HepG2 (cell line): ENCODE data around the gene TAS2R19. TPM values are rescaled to one million over a fixed set of nuclear protein-coding genes. Genes with fewer than 3 reads are reported as not detected.

Experiments used
- ATAC-seq: fragments of 200-7000 bp; cut with Tn5 transposase; 3 replicates; pipeline ENCODE4 v1.9.1; 2020; ENCODE audit warnings: mild to moderate bottlenecking, moderate library complexity
- BruUV-seq: library from RNA; stranded (reverse); fragments of 400-500 nt; replicated peaks from 2 replicates; lab custom pipeline; 2021; lab: Mats Ljungman, UMichigan
- CTCF ChIA-PET: fragments of 300-600 bp; formaldehyde crosslinking; extraction: SDS; loops from one replicate; lab custom pipeline; 2021; ENCODE audit warnings: low total read pairs, inconsistent platforms, low intra/inter-chr PET ratio; lab: Yijun Ruan, JAX
- POLR2A ChIA-PET: fragments of 350-600 bp; sonication (Branson Sonifier 250); formaldehyde crosslinking; loops from one replicate; lab custom pipeline; 2020; ENCODE audit warnings: antibody characterized with exemption, inconsistent platforms; lab: Yijun Ruan, JAX
- DNase-seq: peaks from one replicate; pipeline ENCODE4 v3.0.0-alpha.2; 2015; ENCODE audit warnings: low spot score
- FAIRE-seq: peaks from 3 replicates; lab custom pipeline; 2011; peaks lifted over from hg19 to GRCh38; lab: Jason Lieb, UNC
- H2AFZ ChIP-seq: one replicate; pipeline ENCODE4 v1.6.1; 2011; ENCODE audit warnings: low read length, inconsistent platforms
- H3K27ac ChIP-seq: fragments of 300-600 bp; 3 replicates; pipeline ENCODE4 v1.8.0; 2011; ENCODE audit warnings: mixed run types, mild to moderate bottlenecking, mixed read lengths, low read length, inconsistent platforms; ENCODE audit not compliant: insufficient read depth; ENCODE audit errors: extremely low read length
- H3K27me3 ChIP-seq, 2 experiments: fragments of 200-600 bp in 1 of 2; 2 replicates in 1 of 2; 3 replicates in 1 of 2; pipeline versions ENCODE4 v1.6.0 to v1.8.0; 2011; ENCODE audit warnings: low read length in 2 of 2, mild to moderate bottlenecking in 2 of 2, moderate library complexity in 2 of 2, inconsistent platforms in 1 of 2; ENCODE audit not compliant: insufficient read depth in 2 of 2, control insufficient read depth in 1 of 2
- H3K36me3 ChIP-seq, 2 experiments: fragments of 200-600 bp in 1 of 2; replicated peaks in 1 of 2; 2 replicates in 1 of 2; 3 replicates in 1 of 2; pipeline versions ENCODE4 v1.5.1 to v1.8.0; 2011; ENCODE audit warnings: low read length in 2 of 2, inconsistent platforms in 1 of 2; ENCODE audit not compliant: insufficient read depth in 2 of 2, control insufficient read depth in 1 of 2
- H3K4me1 ChIP-seq: 2 replicates; pipeline ENCODE4 v1.5.1; 2012; ENCODE audit warnings: low read length, inconsistent platforms; ENCODE audit not compliant: insufficient read depth
- H3K4me2 ChIP-seq: 2 replicates; pipeline ENCODE4 v1.6.0; 2011; ENCODE audit warnings: low read depth, low read length, inconsistent platforms
- H3K4me3 ChIP-seq, 3 experiments: fragments of 200-600 bp in 1 of 3; sonication (generic), shearing (Covaris generic) in 1 of 3; replicated peaks in 1 of 3; 2 replicates each; pipeline ENCODE4 v1.5.1; 2011 to 2016; ENCODE audit warnings: low read length in 3 of 3, inconsistent platforms in 2 of 3, low read depth in 2 of 3, mild to moderate bottlenecking in 2 of 3, control low read depth in 1 of 3, mixed read lengths in 1 of 3; ENCODE audit not compliant: insufficient read depth in 1 of 3
- H3K79me2 ChIP-seq: one replicate; pipeline ENCODE4 v1.6.1; 2011; ENCODE audit warnings: low read length, inconsistent platforms; ENCODE audit not compliant: insufficient read depth
- H3K9ac ChIP-seq: 2 replicates; pipeline ENCODE4 v1.6.0; 2011; ENCODE audit warnings: mild to moderate bottlenecking, low read depth, low read length, inconsistent platforms; ENCODE audit not compliant: insufficient read depth
- H3K9me3 ChIP-seq: 2 replicates; pipeline ENCODE4 v1.5.1; 2012; ENCODE audit warnings: mild to moderate bottlenecking, low read length
- H4K20me1 ChIP-seq: 2 replicates; pipeline ENCODE4 v1.6.0; 2011; ENCODE audit warnings: inconsistent platforms, mild to moderate bottlenecking, low read length, moderate library complexity; ENCODE audit not compliant: insufficient read depth
- ATF7 ChIP-seq, 2 experiments: fragments of 450-650 bp in 1 of 2; sonication (generic) in 1 of 2; formaldehyde crosslinking in 1 of 2; IDR thresholded peaks; 2 replicates each; pipeline versions ENCODE4 v1.4.0 to v1.6.1; 2016 to 2020; ENCODE audit warnings: antibody characterized with exemption in 1 of 2, mild to moderate bottlenecking in 1 of 2, missing genetic modification reagents in 1 of 2
- ELF1 ChIP-seq: sonication (generic); formaldehyde crosslinking; IDR thresholded peaks from 2 replicates; pipeline ENCODE4 v1.4.0; 2020; ENCODE audit warnings: missing genetic modification reagents
- HNRNPK ChIP-seq: fragments of 200-400 bp; formaldehyde crosslinking; IDR thresholded peaks from 2 replicates; pipeline ENCODE4 v1.6.1; 2018; ENCODE audit warnings: low read length, low read depth, moderate library complexity, mild to moderate bottlenecking; ENCODE audit not compliant: poor library complexity, severe bottlenecking
- NFE2 ChIP-seq: sonication (generic); formaldehyde crosslinking; IDR thresholded peaks from 2 replicates; pipeline ENCODE4 v1.4.0; 2020; ENCODE audit warnings: missing genetic modification reagents
- REPIN1 ChIP-seq: sonication (generic); formaldehyde crosslinking; IDR thresholded peaks from 2 replicates; pipeline ENCODE4 v1.8.0; 2022; ENCODE audit warnings: missing genetic modification reagents, low read depth, mild to moderate bottlenecking, borderline replicate concordance
- WIZ ChIP-seq: sonication (generic); formaldehyde crosslinking; IDR thresholded peaks from 2 replicates; pipeline ENCODE4 v1.5.1; 2020; ENCODE audit warnings: mild to moderate bottlenecking, missing genetic modification reagents
- ZFP36L2 ChIP-seq: sonication (generic); formaldehyde crosslinking; IDR thresholded peaks from 2 replicates; pipeline ENCODE4 v1.4.0; 2020; ENCODE audit warnings: missing genetic modification reagents
- ZNF557 ChIP-seq: sonication (generic); formaldehyde crosslinking; IDR thresholded peaks from 2 replicates; pipeline ENCODE4 v1.4.0; 2020; ENCODE audit warnings: missing genetic modification reagents
- ZNF562 ChIP-seq: sonication (generic); formaldehyde crosslinking; IDR thresholded peaks from 2 replicates; pipeline ENCODE4 v1.8.0; 2022; ENCODE audit warnings: missing genetic modification reagents, borderline replicate concordance
- ZNF564 ChIP-seq: sonication (generic); formaldehyde crosslinking; IDR thresholded peaks from 2 replicates; pipeline ENCODE4 v1.8.1; 2023; ENCODE audit warnings: mild to moderate bottlenecking, missing genetic modification reagents
- ZNF607 ChIP-seq: sonication (generic); formaldehyde crosslinking; IDR thresholded peaks from 2 replicates; pipeline ENCODE4 v1.5.1; 2020; ENCODE audit warnings: missing genetic modification reagents, mild to moderate bottlenecking, borderline replicate concordance
- WGBS: methylation state at CpG from one replicate; pipeline ENCODE4 v1.1.6; 2017; ENCODE audit warnings: low lambda C conversion rate; 5-methylcytosine and 5-hydroxymethylcytosine counted together
- in situ Hi-C: cut with HindIII; loops from 2 replicates; pipeline ENCODE4 v1.10.0; 2017; ENCODE audit warnings: low pct_unique_long_range_greater_than_20kb; ENCODE audit not compliant: extremely low pct_ligation_motif_present
- intact Hi-C: fragments of 100-400 bp; cut with micrococcal nuclease; formaldehyde crosslinking; loops from one replicate; pipeline ENCODE4 v1.10.0; 2022; ENCODE audit not compliant: unreplicated experiment
- polyA plus RNA-seq, 8 experiments: library from polyadenylated mRNA; depleted of rRNA in 3 of 8; stranded (reverse) in 7 of 8; unstranded in 1 of 8; fragments of >200 nt; fragmentation: Illumina TruSeq in 4 of 8; extraction: Trizol in 4 of 8; gene quantifications; 2 replicates each; pipeline versions ENCODE4 v1.2.1 to v1.2.3, GENCODE V29; 2011 to 2016; ENCODE audit warnings: low read depth in 4 of 8, missing spikeins in 1 of 8, mixed read lengths in 1 of 8; ENCODE audit not compliant: insufficient read depth in 1 of 8
- total RNA-seq, 5 experiments: library from RNA; depleted of rRNA; stranded (reverse); fragments of >200 nt; fragmentation: Illumina TruSeq; extraction: Trizol; gene quantifications; 2 replicates each; pipeline ENCODE4 v1.2.3, GENCODE V29; 2016; ENCODE audit warnings: low read depth in 1 of 5
- TF ChIP-seq, protein P1 (sequence below): sonication (generic); formaldehyde crosslinking; conservative IDR thresholded peaks from 2 replicates; pipeline ENCODE4 v1.4.0; 2020; ENCODE audit warnings: missing genetic modification reagents
- TF ChIP-seq, protein P2 (sequence below): IDR thresholded peaks from 2 replicates; pipeline ENCODE4 v1.6.1; 2012; ENCODE audit warnings: low read length, improper control_type of control experiment
- TF ChIP-seq, protein P3 (sequence below): conservative IDR thresholded peaks from 2 replicates; pipeline ENCODE4 v1.6.1; 2018; ENCODE audit warnings: missing genetic modification reagents

The TAS2R19 gene
- total and polyA plus RNA-seq, 2 of the 13 experiments (the other 11 are each of a cell fraction or from before 2014, with no cell fraction given) = 0.62 to 5.3 TPM

DNA sequence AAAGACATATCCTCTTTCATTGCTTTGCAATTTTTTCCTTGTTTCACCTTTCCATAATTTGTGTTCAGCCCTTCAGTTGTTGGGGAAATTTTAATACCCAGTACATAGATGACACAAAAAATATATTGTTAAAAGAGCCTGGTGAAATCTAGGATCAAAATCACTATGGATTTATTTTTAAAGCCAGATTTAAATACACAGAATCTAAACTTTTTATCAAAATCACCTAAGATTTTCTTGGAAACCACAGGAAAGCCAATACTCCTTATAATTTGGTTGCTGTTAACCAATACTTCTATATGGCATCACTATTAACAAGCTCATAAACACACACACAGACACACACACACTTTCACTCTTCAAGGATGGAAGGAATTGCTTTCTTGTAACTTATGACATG is 24.2 kb downstream of the TAS2R19 start, which contains the start of gene TAS2R20:
TAS2R20 (minus strand) TSS at position 101 of the 400 bp plus-strand sequence. CDS start 429 bp downstream, outside the sequence.
- no peak for TF ChIP-seq ATF7 (IDR thresholded peaks at IDR 0.05)
- TF ChIP-seq ATF7 (CRISPR knock-in tag; IDR thresholded peaks at IDR 0.05) = no peak
- TF ChIP-seq, protein P1, sequence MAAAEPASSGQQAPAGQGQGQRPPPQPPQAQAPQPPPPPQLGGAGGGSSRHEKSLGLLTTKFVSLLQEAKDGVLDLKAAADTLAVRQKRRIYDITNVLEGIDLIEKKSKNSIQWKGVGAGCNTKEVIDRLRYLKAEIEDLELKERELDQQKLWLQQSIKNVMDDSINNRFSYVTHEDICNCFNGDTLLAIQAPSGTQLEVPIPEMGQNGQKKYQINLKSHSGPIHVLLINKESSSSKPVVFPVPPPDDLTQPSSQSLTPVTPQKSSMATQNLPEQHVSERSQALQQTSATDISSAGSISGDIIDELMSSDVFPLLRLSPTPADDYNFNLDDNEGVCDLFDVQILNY (CRISPR knock-in tag) = no peak
- TF ChIP-seq NFE2 = no peak
- TF ChIP-seq WIZ (CRISPR knock-in tag) = no peak
- TF ChIP-seq REPIN1 (CRISPR knock-in tag) = no peak
- TF ChIP-seq HNRNPK = no peak
- Histone ChIP-seq H3K4me3 (no peak within 1 kb of the TSS), H3K9ac (no peak within 1 kb of the TSS), H3K36me3 (peaks cover 1 to 4% of the 10 kb centered on the region in 2 experiments; a peak in 2 of 5 replicates), H3K27ac (no peak within 1 kb of the TSS), H3K9me3 (no peaks in the 10 kb centered on the region), H3K4me2 (no peak within 1 kb of the TSS), H2AFZ (no peak within 1 kb of the TSS), H3K27me3 (no peaks in the 10 kb centered on the region), H3K4me1 (no peaks in the 10 kb centered on the region), H3K79me2 (no peaks in the 10 kb centered on the region), H4K20me1 (no peaks in the 10 kb centered on the region)
- CTCF ChIA-PET = no interaction called here
- BruUV-seq = no TSS peak
- in situ Hi-C loops (no loop called here), intact Hi-C loops (no loop called here)
- POLR2A ChIA-PET = no interaction called here
- ATAC-seq (no peak), FAIRE-seq (no peak), DNase-seq (no peak)

DNA sequence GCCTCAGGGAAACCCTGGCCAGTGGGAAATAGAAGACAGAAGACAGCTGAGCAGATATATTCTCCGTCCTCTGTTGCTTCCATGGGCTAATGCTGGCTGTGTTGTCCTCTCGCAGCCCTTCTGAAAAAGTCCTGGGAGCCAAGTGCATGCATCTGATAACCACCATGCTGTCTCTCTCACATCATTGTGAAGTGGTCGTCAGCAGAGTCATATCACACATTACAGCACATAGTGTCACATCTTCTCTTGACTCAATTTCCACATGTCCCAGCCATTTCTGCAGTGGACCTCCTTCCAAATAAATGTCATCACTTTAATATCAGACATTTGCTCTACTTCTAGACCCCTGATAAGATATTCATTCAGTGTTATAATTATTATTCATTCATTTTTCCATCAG is 28.1 kb downstream of the TAS2R19 start:
- H3K27me3 ChIP-seq = no peaks in the 10 kb centered on the region
- TF ChIP-seq ZNF607 (CRISPR knock-in tag) (no peak), ZNF562 (CRISPR knock-in tag) (no peak), ZFP36L2 (no peak), ELF1 (CRISPR knock-in tag) (no peak), ZNF557 (CRISPR knock-in tag) (no peak), ZNF564 (CRISPR knock-in tag) (no peak)
- TF ChIP-seq, protein P2, sequence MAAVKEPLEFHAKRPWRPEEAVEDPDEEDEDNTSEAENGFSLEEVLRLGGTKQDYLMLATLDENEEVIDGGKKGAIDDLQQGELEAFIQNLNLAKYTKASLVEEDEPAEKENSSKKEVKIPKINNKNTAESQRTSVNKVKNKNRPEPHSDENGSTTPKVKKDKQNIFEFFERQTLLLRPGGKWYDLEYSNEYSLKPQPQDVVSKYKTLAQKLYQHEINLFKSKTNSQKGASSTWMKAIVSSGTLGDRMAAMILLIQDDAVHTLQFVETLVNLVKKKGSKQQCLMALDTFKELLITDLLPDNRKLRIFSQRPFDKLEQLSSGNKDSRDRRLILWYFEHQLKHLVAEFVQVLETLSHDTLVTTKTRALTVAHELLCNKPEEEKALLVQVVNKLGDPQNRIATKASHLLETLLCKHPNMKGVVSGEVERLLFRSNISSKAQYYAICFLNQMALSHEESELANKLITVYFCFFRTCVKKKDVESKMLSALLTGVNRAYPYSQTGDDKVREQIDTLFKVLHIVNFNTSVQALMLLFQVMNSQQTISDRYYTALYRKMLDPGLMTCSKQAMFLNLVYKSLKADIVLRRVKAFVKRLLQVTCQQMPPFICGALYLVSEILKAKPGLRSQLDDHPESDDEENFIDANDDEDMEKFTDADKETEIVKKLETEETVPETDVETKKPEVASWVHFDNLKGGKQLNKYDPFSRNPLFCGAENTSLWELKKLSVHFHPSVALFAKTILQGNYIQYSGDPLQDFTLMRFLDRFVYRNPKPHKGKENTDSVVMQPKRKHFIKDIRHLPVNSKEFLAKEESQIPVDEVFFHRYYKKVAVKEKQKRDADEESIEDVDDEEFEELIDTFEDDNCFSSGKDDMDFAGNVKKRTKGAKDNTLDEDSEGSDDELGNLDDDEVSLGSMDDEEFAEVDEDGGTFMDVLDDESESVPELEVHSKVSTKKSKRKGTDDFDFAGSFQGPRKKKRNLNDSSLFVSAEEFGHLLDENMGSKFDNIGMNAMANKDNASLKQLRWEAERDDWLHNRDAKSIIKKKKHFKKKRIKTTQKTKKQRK = no peak
- TF ChIP-seq, protein P3, sequence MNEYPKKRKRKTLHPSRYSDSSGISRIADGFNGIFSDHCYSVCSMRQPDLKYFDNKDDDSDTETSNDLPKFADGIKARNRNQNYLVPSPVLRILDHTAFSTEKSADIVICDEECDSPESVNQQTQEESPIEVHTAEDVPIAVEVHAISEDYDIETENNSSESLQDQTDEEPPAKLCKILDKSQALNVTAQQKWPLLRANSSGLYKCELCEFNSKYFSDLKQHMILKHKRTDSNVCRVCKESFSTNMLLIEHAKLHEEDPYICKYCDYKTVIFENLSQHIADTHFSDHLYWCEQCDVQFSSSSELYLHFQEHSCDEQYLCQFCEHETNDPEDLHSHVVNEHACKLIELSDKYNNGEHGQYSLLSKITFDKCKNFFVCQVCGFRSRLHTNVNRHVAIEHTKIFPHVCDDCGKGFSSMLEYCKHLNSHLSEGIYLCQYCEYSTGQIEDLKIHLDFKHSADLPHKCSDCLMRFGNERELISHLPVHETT (CRISPR knock-in tag) = no peak

More for the DNA sequence above, 28.1 kb downstream of the TAS2R19 start:
- no peaks in the 10 kb centered on the region for H3K4me1 ChIP-seq
- H3K36me3 ChIP-seq = peaks cover 1 to 4% of the 10 kb centered on the region in 2 experiments; a peak in 2 of 5 replicates
- H3K4me2 ChIP-seq = no peak overlapping the region
- no peaks in the 10 kb centered on the region for H3K79me2 ChIP-seq
- H3K4me3 ChIP-seq = no peak overlapping the region
- peaks cover 11% of the 10 kb centered on the region for H3K9me3 ChIP-seq
- no peaks in the 10 kb centered on the region for H4K20me1 ChIP-seq
- H3K9ac ChIP-seq = no peak overlapping the region
- in situ Hi-C loops (no loop called here), intact Hi-C loops (no loop called here)
- ChIA-PET CTCF (no interaction called here), POLR2A (no interaction called here)
- 100% methylated on average over 3 of the region's 3 CpGs for WGBS
- DNase-seq (no peak), FAIRE-seq (no peak), ATAC-seq (no peak)
- BruUV-seq = no TSS peak
- no peak overlapping the region for H2AFZ ChIP-seq
- H3K27ac ChIP-seq = no peak overlapping the region
